Measurements from ENCODE around the gene RTP5.

The RTP5 gene

DNA sequence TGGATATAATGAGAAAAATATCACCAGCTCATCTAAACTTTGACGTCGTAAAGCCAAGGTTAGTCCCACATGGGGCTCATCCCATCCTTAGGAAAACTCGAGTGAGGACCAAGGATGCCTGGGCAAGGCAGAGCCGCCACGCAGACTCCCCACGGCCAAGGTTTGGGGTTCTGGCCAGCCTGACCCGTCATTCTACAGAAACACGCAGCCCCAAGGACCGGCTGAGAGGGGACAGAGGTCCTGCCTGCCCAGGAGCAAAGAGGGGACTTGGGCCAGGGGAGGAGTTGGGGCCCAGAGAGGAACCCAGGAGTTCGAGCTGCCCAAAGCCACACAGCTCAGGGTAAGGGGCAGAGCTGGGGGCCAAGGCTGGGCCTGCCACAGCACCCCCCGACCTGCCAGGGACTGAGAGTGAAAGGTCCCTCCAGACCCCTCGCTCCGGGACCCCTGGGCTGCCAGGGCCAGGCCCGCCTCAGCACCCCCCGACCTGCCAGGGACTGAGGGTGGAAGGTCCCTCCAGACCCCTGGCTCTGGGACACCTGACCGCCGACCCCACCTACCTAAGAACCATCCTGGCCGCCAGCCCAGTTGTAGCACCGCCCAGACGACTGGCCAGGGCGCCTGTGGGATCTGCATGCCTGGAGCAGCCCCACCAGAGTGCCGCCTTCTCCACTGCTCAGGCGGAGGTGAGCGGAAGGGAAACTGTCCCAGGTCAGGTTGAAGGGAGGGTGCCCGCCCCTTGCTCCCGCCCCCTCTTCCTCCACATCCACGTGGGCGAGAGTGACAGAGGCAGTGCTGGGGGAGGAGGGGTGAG, 11.1 kb upstream of the RTP5 start, which contains the start of gene PDCD1:
TSS of gene PDCD1 (minus strand) at position 689 of the 811 bp plus-strand sequence. CDS start at position 633, 56 bp downstream.
- DNase-seq: no peak

DNA sequence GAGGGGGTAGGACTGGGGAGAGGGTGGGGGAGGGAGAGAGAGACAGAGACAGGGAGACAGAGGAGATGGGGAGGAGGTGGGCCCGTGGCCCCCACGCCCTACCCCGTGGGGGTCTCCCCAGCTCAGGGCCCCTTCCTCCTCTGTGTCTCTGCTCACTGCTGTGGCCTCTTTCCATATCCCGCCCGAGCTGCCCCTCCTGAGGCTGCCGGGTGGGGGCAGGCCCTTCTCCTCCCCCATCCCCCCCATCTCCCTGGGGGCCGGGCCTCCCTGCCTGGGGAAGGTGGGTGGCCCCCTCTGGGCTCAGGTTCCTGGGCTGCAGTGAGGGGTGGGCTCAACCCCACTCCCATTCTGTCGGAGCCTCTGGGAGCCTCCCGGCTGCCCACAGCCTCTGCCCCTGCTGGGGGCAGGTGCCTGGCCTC, 10.5 kb upstream of the RTP5 start:
- no peak for DNase-seq

DNA sequence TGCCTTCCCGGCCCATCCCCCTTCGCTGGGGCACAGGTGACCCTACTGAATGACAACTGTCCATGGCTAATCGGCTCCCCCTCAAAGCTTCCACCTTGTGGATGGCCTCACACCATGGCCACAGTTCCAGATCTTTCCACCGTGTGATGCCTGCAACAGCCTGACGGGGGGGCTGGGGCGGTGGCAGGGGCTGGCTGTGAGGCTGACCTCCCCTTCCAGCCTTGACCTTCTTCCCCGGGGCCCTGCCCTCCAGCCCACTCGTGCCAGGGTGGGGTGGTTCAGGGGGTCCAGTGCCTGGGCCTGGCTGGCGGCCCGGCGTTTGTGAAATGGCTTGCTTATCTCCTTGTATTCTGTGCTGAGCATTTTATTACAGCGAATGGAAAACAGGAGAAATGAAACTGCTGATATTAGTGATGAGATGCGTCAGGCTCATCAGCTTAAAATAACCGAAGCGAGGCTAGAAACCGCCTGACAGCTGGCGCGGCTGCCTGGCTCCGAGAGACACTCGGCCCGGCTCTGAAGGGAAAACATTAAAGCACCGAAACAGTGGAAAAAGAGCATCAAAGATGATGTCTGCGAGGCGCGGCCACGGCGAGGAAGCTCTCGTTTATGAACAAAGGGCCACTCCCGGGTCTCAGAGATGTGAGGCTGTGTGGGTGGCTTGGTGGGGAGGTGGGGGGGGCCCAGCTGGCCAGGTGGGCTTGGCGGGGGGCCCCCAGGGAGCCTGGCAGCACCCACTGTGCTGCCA, 9.9 kb upstream of the RTP5 start:
- no peak for DNase-seq

DNA sequence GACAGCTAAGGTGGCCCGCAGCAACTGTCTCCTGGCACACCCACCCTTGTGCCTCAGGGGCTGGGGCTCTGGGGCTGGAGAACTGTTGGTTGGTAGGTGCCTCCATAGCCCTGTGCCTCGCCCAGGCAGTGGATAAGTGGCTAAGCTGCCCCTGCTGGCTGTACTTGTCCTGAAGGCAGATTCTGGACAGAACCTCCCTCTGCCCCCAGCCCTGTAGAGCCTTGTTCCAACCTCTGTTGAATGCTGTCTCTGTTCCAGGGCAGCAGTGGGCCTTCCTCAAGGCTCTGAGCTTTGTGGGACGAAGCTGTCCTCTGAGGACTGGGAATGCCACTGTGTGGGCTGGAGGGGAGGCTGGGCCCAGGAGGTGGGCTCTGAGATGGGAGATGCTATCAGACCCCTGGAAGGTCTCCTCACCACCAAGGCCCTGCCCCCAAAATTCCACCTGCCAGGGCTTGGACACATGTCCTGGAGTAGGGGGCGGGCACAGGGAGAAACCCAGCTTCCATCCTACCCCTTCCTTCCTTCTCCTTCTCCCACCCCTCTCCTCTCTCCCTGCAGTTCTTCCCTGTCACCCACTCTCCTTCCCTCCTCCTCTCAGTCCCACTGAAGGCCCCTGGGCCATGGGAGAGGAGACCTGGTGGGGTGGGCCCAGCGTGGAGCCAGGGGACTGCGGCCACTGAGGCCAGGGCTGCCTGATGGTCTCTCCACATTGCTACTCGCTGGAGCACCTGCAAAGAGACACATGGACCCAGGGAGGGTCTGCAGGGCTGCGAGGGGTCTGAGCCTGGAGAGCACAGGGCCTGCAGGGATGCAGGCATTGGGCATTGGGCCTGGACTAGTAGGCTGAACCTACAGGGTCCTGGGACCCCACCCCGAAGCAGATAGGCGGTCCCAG, 9.1 kb upstream of the RTP5 start:
- no peak for DNase-seq

DNA sequence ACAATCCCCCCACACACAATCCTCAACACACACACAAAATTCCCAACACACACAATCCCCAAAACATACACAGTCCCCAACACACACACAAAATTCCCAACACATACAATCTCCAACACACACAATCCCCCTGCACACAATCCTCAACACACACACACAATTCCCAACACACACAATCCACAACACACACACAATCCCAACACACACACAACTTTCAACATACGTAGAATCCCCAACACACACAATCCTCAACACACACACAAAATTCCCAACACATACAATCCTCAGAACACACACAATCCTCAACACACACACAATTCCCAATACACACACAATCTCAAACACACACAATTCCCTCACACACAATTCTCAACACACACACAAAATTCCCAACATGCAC, 8.3 kb upstream of the RTP5 start:
- no peak for DNase-seq

DNA sequence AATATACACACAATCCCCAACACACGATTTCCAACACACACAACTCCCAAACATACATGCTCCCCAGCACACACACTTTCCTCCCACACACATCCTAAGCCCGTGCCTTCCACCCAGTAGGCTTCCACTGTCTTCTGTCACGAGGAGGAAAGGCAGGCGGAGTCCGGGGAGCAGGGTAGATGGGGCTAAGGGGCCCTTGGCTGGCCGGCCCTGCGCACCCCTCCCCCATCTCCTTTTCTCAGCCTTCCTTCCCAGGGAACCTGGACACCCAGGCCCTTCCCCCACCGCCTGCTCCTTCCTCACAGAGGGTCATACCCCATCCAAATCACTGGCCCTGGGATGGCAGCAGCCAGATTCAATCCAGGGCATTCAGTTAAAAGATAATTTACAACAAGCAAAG, 7.4 kb upstream of the RTP5 start:
- no peak for DNase-seq

DNA sequence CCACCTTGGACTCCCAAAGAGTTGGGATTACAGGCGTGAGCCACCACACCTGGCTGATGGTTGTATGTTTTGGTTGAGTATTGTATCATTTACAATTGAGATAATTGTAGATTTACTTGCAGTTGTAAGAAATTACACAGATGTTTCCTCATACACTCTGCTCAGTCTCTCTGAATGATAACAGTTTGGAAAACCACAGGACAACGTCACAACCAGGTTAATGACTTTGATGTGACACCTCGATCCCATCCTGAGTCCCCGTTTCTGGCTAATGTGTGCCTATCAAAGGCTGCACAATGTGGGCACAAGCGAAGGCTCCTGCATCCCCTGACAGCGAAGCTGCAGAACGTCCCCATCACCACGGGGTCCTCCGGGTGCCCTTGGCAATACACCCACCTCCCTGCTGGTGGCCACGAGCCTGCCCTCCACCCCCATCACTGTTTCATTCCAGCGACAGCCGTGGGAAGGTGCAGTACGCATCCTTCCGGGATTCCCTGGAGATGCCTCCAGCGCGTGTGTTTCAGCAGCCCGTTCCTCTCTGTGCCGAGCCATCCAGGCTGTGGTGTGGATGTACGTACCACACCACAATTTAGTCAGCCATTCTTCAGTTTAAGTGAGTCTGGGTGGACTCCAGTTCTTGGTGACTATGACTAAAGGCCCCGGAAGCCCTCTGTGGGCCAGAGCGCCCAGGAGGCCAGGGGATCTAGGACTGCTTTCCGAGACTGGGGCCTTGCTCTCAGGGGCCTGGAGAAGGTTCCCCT, 6.6 kb upstream of the RTP5 start:
- DNase-seq: no peak

DNA sequence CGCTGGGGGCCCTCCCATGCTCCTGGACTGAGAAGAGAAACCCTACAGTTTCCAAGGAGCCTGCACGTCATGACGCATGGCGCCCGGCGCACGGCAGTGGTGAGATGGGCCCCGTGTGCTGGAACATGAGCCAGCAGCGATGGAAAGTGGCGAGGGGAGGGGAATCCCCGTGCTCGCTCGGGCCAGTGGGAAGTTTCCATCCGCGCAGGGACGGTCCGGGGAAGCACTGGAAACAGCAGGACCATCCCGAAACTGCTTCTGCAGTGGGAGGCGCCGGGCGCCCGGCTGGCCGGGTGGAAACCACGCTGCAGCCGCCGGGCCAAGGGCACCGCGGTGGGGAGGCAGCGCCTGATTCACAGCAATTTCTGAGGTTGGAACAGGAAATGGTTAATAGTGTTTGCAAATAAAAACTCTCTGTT, 6.0 kb upstream of the RTP5 start:
- peak; percentile 40 for DNase-seq

DNA sequence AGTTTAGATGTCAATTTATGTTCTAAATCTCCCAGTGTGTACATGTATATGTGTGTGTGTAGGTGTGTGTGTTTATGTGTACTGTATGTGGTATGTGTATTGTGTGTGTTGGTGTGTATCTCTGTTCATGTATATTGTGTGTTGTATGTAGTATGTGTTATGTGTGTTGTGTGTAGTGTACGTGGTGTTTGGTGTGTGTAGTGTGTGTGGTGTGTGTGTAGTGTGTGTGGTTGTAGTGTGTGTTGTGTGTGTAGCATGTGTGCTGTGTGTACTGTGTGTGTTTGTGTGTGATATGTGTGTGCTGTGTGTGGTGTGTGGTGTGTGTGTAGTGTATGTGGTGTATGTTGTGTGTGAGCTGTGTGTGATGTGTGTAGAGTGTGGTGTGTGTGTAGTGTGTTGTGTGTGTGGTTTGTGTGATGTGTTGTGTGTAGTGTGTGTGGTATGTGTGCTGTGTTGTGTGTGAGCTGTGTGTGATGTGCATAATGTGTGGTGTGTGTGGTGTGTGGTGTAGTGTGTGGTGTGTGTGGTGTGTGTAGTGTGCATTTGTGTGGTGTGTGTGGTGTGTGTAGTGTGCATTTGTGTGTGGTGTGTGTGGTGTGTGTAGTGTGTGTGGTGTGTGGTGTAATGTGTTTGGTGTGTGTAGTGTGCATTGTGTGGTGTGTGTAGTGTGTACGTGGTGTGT, 5.2 kb upstream of the RTP5 start:
- no peak for DNase-seq

DNA sequence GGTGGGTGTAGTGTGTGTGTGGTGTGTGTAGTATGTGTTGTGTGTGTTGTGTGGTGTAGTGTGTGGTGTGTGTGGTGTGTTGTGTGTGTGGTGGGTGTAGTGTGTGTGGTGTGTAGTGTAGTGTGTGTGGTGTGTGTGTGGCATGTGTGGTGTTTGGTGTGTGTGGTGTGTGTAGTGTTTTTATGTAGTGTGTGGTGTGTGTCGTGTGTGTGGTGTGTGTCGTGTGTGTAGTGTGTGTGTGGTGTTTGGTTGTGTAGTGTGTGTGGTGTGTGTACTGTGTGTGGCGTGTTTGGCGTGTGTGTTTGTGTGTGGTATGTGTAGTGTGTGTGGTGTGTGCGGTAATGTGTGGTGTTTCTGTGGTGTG, 4.7 kb upstream of the RTP5 start:
- no peak for DNase-seq

DNA sequence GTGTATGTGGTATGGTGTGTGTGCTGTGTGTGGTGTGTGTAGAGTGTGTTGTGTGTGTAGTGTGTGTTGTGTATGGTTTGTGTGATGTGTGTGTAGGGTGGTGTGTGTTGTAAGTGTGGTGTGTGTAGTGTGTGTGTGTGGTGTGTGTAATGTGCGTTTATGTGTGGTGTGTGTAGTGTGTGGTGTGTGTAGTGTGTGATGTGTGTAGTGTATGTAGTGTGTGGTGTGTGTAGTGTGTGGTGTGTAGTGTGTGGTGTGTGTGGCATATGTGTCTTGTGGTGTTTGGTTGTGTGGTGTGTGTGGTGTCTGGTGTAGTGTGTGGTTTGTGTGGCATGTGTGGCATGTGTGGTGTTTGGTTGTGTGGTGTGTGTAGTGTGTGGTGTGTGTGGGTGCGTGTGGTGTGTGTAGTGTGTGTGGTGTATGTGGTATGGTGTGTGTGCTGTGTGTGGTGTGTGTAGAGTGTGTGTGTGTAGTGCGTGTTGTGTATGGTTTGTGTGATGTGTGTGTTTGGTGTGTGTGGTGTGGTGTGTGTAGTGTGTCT, 4.0 kb upstream of the RTP5 start:
- no peak for DNase-seq

DNA sequence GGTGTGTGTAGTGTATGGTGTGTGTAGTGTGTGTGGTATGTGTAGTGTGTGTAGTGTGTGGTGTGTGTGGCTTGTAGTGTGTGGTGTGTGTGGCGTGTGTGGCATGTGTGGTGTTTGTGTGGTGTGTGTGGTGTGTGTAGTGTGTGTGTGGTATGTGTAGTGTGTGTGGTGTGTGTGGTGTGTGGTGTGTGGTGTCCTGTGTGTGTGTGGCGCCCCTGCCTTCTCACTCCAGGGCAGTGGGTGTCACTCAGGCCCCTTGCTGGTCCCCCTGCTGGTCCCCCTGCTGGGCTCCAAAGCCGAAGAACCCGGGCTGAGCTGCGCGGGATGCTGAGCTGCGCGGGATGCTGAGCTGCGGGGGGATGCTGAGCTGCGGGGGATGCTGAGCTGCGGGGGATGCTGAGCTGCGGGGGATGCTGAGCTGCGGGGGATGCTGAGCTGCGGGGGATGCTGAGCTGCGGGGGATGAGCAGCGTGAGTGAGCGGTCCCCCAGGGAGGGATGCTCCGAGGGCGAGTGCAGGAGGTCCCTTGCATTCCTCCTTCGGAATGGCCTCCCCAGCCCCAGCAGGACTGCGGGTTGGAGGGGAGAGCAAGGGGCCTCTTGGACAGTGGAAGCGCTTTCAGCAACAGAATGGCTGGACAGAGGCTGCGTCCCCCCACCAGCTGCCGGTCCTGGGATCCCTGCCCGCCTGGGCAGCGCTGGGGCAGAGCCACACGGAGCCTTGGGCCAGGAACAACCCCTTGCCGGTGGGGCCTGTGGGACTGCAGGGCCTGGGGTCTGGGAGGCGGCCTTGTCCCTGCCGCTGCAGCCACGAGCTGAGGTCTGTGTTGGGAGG, 3.4 kb upstream of the RTP5 start:
- DNase-seq: no peak

DNA sequence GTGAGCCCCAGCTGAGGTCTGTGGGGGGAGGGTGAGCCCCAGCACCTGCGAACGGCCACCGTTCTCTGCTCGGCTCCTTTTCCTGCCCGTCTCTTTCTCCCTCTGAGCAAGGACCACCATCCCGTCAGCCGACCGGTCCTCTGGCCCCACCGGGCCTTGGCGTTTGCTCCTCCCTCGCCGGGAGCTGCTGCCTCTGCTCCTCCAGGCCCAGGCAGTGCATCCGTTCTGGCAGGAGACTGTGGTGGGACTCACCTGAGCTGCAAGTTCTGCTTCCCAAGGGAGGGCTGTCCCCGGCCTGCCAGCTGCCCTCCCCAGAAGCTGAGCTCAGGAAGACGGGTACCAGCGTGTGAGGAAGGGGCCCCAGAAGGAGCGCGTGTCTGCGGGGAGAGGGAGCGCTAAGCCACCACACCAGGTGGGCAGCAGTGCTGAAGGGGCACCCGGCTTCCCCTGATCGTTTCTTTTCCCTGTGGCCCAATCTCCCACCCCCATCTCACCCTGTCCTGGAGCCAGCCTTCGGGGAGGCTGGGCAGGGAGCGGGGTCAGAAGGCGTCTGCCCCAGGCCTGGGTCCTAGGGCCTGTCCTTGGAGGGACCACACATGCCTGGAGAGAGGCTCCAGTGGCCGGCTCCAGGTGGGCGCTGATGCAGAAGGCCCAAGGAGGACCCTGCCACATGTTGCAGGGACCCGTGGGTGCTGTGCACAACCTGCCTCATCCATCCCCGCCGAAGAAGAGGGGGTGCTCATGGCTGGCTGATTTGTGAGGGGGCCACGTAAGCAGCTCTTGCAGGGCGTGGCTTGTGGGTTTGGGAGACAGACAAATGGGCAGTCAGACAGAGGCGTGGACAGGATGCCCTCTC, 2.5 kb upstream of the RTP5 start:
- no peak for DNase-seq

DNA sequence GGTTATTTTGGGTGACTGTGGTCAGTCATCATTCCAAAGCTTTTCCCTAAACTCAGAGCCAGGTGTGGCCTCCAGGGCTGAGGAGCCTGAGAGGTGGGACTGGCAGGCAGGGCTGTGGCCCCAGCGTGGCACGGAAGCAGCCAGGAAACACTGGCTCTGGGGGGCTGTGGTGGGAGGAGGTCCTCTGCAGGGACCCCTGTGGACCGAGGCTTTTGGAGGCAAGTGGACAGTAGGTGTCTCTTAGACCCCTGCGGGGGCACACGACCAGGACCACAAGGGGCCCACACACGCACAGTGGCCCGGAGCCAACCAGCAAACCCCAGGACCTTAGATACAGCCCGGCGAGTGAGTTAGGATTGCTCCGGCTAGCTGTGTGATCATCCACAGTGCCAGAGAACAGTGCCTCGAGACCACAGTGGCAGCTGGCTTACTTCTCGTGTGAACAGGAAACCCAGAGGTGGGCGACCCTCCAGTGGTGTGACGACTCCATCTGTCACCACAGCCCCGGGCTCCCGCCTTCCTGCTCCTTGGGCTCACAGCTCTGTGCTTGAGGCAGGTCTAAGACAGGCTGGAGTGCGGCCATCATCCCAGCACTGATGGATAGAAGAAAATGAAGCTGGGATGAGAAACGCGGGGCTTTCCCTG, 1.6 kb upstream of the RTP5 start:
- peak; percentile 46 for DNase-seq

DNA sequence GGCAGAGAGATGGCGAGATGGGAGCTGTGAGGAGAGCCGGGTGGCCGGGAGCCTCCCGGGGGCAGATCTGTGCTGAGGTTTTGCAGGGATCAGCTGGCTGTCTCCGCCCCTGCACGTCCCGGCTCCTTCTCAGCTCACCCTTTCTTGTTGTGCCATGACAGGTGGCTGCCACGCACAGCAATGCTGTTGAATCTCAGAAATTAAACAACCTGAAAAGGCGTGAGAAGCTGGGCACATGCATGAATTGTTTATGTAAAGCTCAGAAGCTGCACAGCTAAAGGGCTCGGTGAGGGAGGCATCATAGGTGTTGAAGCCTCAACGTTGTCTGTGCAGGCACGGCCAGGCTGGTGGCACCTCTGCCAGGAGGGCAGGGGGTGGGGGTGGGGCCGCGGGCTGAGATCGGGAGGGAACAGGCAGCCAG, 858 bp upstream of the RTP5 start:
- DNase-seq: peak; percentile 47

DNA sequence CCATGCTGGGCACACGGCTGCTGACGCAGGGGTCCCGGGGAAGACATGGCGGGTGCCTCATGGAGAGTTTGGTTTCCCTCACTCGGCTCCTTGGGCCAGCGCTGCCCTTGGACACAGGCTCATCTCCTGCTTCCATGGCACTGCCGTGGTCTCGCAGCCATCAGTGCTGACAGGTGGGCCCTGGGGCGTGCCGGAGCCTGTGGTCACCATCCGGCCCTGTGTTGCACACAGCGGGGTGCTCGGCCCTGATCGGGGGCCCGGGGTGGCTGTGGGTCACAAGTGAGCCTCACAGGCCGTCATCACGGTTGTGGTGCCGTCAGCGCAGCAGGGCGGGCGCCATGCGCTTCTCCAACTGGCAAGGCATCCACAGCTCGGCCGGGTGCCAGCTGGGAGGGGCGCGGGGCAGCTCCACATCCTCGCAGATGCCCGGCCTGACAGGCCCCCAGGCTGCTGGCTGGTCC, 582 bp downstream of the RTP5 start:
- no peak for DNase-seq

DNA sequence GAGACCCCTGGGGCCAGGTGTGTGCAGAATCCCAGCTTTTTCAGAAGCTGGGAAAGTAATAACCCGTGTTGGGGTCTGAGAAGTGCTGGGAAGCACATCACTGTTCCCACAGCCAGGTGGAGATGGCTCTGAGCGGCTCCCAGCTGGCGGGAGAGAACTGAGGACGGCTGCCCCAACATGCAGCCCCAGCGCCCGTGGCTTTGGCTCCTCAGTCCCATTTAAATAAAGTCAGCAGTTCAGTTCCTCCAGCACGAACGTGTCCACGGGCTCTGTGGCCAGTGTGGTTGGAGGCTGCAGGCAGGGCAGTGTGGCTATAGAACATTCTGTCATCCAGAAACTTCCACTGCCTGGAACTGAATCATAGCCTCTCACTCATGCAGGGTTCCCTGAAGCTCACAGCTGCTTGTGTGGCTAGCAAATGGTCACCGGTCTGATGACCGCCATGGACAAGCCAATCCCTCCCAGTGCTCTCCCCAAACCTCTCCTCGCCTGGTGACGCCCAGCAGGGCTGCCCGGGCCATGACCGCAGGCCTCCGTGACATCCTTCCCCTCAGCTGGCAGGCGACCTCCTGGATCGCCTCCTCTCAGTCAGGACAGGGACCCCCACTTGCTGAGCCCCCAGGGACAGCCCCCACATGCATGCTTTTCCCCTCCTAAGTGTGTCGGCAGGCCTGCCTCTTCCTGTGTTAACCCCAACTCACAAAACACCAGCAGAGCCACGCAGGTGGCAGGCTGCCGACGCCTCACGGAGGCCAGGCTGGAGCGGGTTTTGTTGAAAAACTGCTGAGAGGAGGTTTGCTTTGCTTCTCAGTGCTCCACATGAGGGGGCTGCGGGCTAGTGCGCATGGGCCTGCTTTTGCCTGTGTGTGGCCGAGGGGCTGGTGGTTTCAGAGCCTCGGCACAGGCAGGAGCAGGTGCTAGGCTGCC, 1.3 kb downstream of the RTP5 start:
- DNase-seq: peak; percentile 62

Data from activated gamma-delta T cell (primary cell).